Daoy (cell line): ENCODE data around the gene NPTXR. TPM values are rescaled to one million over a fixed set of nuclear protein-coding genes. Genes with fewer than 3 reads are reported as not detected.

Experiments
- DNase-seq: peaks from one replicate; pipeline ENCODE4 v3.0.0-alpha.2; 2015; ENCODE audit warnings: low read depth
- total RNA-seq: library from RNA; depleted of rRNA; stranded (reverse); fragments of >200 nt; shearing (Covaris generic); gene quantifications from 2 replicates; pipeline ENCODE4 v1.2.3, GENCODE V29; 2014; rRNA removed

Gene NPTXR
- 1.5 and 3.7 TPM in 2 replicates for total RNA-seq

- peak; percentile 68 for DNase-seq
These were observed at the start of gene NPTXR for GRCh38 chr22:38843657-38844314. Gene NPTXR (minus strand): TSS chr22:38844028.

GRCh38 chr22:38891256-38891655 lies 47.4 kb upstream of the NPTXR start:
- no peak for DNase-seq

GRCh38 chr22:38890377-38890776 lies 46.5 kb upstream of the NPTXR start:
- DNase-seq, result no peak

GRCh38 chr22:38886333-38886732 lies 42.5 kb upstream of the NPTXR start:
- no peak for DNase-seq

GRCh38 chr22:38882972-38883622 lies 39.3 kb upstream of the NPTXR start:
- DNase-seq, result no peak

- DNase-seq, result no peak
These were observed 38.4 kb upstream of the NPTXR start for GRCh38 chr22:38881997-38882879.

GRCh38 chr22:38881464-38881871 lies 37.6 kb upstream of the NPTXR start:
- DNase-seq, result no peak

- DNase-seq, result no peak
These were observed 36.1 kb upstream of the NPTXR start for GRCh38 chr22:38879961-38880360.

GRCh38 chr22:38879108-38879729 lies 35.4 kb upstream of the NPTXR start:
- no peak for DNase-seq

- no peak for DNase-seq
These were observed 34.2 kb upstream of the NPTXR start for GRCh38 chr22:38878001-38878400.

- DNase-seq, result no peak
These were observed 30.8 kb upstream of the NPTXR start for GRCh38 chr22:38874529-38875222.

- DNase-seq, result peak; percentile 40
These were observed 29.9 kb upstream of the NPTXR start for GRCh38 chr22:38873469-38874411.

GRCh38 chr22:38872831-38873248 lies 29.0 kb upstream of the NPTXR start:
- DNase-seq, result no peak

- peak; percentile 94 for DNase-seq
These were observed 28.5 kb upstream of the NPTXR start, which contains the start of gene CBX6 for GRCh38 chr22:38872172-38872830. Gene CBX6 (minus strand): TSS chr22:38872216. CDS start chr22:38872190, 26 bp downstream.

- no peak for DNase-seq
These were observed 27.7 kb upstream of the NPTXR start for GRCh38 chr22:38871360-38872171.

- DNase-seq, result no peak
These were observed 27.0 kb upstream of the NPTXR start for GRCh38 chr22:38870791-38871359.

- DNase-seq, result peak; percentile 86
These were observed 26.5 kb upstream of the NPTXR start for GRCh38 chr22:38870312-38870741.

- DNase-seq, result no peak
These were observed 25.8 kb upstream of the NPTXR start for GRCh38 chr22:38869663-38870062.
